Measurements from ENCODE around the gene FAM83C.
A peak's percentile ranks its signal among the peaks of the same experiment; 100 is the strongest.

FAM83C gene

GRCh38 chr20:35306931-35307517, 14.8 kb upstream of the FAM83C start:
- Histone ChIP-seq H3K79me2 (ENCODE audit: control insufficient read depth, insufficient read depth, low read length, unreplicated experiment) (no peaks in the 10 kb centered on the region), H3K4me3 (ENCODE audit: low read depth, low read length) (peak overlapping the region; percentile 5; the same call in 1 of the 2 replicates), H3K27me3 (ENCODE audit: insufficient read depth, low read length) (no peaks in the 10 kb centered on the region), H3K27ac (ENCODE audit: low read depth, low read length) (peak overlapping the region; percentile 100), H3K36me3 (ENCODE audit: insufficient read depth, low read length) (no peaks in the 10 kb centered on the region), H2AFZ (ENCODE audit: low read length, unreplicated experiment) (no peak overlapping the region), H3K4me1 (ENCODE audit: control insufficient read depth, insufficient read depth, low read length, unreplicated experiment) (peaks cover 90% of the 10 kb centered on the region)

DNA sequence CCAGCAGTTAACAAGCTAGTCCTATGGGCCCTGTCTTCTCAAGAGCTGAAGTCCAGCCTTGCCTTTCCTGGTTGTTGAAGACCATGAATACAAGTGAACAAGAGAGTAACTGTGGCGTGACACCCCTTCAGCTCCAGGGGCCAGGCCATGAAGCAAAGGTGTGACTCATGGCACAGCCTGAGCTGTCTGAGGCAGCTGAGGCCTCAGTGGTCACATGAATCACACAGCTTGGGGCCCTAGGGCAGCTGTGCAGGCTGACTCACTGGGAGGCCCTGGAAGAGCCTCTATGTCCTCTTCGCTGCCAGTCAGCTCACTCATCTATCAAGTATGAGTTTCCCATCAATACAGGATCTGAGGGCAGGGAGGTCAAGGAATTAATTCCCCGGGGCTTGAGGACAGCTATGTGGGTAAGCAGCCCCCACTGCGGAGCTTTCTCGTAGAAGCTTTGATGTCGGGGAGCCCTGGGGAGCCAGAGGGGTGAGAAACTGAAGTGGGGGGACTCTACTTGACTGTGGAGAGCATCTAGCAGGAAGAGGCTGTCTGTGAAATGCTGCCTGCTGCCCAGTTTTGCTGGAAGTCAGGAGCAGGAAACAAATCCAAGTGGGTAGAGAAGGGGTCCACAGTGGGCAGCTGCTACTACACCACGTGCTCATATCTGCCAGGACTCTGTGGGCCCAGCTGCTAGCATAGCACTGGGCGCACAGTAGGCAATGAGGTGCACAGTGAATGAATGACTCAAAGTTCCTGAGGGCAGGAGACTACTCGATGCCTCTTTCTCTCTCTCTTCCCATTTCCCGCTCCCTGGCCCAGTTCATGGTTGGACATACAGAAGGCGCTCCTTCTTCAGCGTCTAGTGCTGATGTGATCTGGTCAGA, 13.7 kb upstream of the FAM83C start:
- peaks cover 90% of the 10 kb centered on the region for H3K4me1 ChIP-seq (ENCODE audit: control insufficient read depth, insufficient read depth, low read length, unreplicated experiment)
- H2AFZ ChIP-seq (ENCODE audit: low read length, unreplicated experiment), result no peak overlapping the region
- peak overlapping the region; percentile 100 for H3K27ac ChIP-seq (ENCODE audit: low read depth, low read length)
- peak overlapping the region; percentile 22; the same call in 1 of the 2 replicates for H3K4me3 ChIP-seq (ENCODE audit: low read depth, low read length)
- H3K27me3 ChIP-seq (ENCODE audit: insufficient read depth, low read length), result no peaks in the 10 kb centered on the region
- H3K36me3 ChIP-seq (ENCODE audit: insufficient read depth, low read length), result no peaks in the 10 kb centered on the region
- H3K79me2 ChIP-seq (ENCODE audit: control insufficient read depth, insufficient read depth, low read length, unreplicated experiment), result no peaks in the 10 kb centered on the region

GRCh38 chr20:35304956-35305355, 12.7 kb upstream of the FAM83C start:
- Histone ChIP-seq H3K27ac (ENCODE audit: low read depth, low read length) (peak overlapping the region; percentile 100), H3K4me1 (ENCODE audit: control insufficient read depth, insufficient read depth, low read length, unreplicated experiment) (peaks cover 87% of the 10 kb centered on the region), H3K4me3 (ENCODE audit: low read depth, low read length) (peak overlapping the region; percentile 22; the same call in 1 of the 2 replicates), H3K79me2 (ENCODE audit: control insufficient read depth, insufficient read depth, low read length, unreplicated experiment) (no peaks in the 10 kb centered on the region), H2AFZ (ENCODE audit: low read length, unreplicated experiment) (no peak overlapping the region), H3K27me3 (ENCODE audit: insufficient read depth, low read length) (no peaks in the 10 kb centered on the region), H3K36me3 (ENCODE audit: insufficient read depth, low read length) (no peaks in the 10 kb centered on the region)

GRCh38 chr20:35303735-35304491, 11.7 kb upstream of the FAM83C start:
- no peaks in the 10 kb centered on the region for H3K36me3 ChIP-seq (ENCODE audit: insufficient read depth, low read length)
- peaks cover 76% of the 10 kb centered on the region for H3K4me1 ChIP-seq (ENCODE audit: control insufficient read depth, insufficient read depth, low read length, unreplicated experiment)
- no peak overlapping the region for H3K4me3 ChIP-seq (ENCODE audit: low read depth, low read length)
- H2AFZ ChIP-seq (ENCODE audit: low read length, unreplicated experiment), result peak overlapping the region; percentile 44
- H3K79me2 ChIP-seq (ENCODE audit: control insufficient read depth, insufficient read depth, low read length, unreplicated experiment), result no peaks in the 10 kb centered on the region
- no peaks in the 10 kb centered on the region for H3K27me3 ChIP-seq (ENCODE audit: insufficient read depth, low read length)
- peak overlapping the region; percentile 100 for H3K27ac ChIP-seq (ENCODE audit: low read depth, low read length)

- no peaks in the 10 kb centered on the region for H3K79me2 ChIP-seq (ENCODE audit: control insufficient read depth, insufficient read depth, low read length, unreplicated experiment)
- H3K36me3 ChIP-seq (ENCODE audit: insufficient read depth, low read length), result no peaks in the 10 kb centered on the region
- H3K27ac ChIP-seq (ENCODE audit: low read depth, low read length), result peak overlapping the region; percentile 100
- no peaks in the 10 kb centered on the region for H3K27me3 ChIP-seq (ENCODE audit: insufficient read depth, low read length)
- H3K4me1 ChIP-seq (ENCODE audit: control insufficient read depth, insufficient read depth, low read length, unreplicated experiment), result peaks cover 71% of the 10 kb centered on the region
- H2AFZ ChIP-seq (ENCODE audit: low read length, unreplicated experiment), result peak overlapping the region; percentile 44
- H3K4me3 ChIP-seq (ENCODE audit: low read depth, low read length), result no peak overlapping the region
Observed at GRCh38 chr20:35303382-35303734, 11.1 kb upstream of the FAM83C start.

DNA sequence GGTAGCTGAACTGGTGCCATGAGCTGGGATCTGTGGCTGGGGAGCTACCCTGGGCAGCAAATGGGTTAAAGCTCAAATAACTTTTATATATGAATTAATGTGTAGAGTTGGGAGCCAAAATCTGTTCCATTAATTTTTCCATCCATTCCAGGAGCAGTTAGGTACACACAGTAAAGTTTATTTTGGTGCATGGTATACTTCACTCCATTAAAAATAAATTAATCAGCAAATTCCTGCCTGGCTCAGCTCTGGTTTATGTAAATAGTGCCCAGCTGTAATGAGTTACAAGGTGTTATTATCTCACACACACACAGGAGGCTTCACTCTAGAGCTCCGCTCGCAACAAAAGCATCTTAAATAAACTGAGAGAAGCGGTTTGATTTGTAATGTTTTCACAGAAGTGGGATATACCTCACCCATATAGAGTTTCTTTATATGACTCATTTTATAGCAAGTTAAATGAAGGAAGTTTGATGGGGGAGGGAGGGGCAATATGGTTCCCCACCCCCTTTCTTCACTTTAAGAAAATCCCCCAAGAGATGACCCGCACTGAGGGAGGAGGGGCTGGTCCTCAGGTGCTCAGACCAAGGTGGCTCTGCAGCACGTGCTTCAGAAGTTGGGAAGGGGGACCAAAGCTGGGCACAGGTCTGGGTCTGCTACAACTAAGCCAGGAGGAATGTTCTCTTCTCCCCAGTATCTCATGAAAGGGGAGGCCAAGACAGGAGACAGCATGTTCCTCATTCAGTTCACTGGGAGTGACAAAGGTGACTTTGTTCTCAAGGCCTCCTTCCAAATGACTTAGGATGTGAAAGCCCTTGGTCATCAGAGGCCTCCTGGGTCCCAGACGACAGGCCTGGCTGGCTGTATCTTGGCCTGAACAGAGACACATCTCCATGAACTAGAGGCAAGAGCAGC, 10.5 kb upstream of the FAM83C start:
- no peaks in the 10 kb centered on the region for H3K79me2 ChIP-seq (ENCODE audit: control insufficient read depth, insufficient read depth, low read length, unreplicated experiment)

DNA sequence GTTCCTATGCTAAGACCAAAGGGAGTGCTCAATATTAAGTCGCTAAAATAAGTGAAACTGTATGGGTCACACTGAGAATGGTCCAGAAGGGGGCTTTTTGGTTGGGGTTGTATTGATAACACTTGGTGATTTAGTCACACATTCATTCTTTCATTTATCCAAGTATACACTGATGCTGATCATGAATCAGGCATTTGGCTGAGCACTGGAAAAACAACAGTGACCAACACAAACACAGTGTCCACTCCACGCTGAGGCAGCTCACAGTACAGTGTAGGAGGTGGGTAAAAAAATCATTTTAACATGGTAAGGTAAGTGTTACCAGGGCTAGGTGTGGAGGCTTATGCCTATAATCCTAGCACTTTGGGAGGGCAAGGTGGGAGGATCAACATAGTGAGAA, 9.2 kb upstream of the FAM83C start:
- H3K27me3 ChIP-seq (ENCODE audit: insufficient read depth, low read length), result no peaks in the 10 kb centered on the region
- peaks cover 55% of the 10 kb centered on the region for H3K4me1 ChIP-seq (ENCODE audit: control insufficient read depth, insufficient read depth, low read length, unreplicated experiment)
- no peak overlapping the region for H3K4me3 ChIP-seq (ENCODE audit: low read depth, low read length)
- no peak overlapping the region for H2AFZ ChIP-seq (ENCODE audit: low read length, unreplicated experiment)
- H3K27ac ChIP-seq (ENCODE audit: low read depth, low read length), result peak overlapping the region; percentile 100
- H3K79me2 ChIP-seq (ENCODE audit: control insufficient read depth, insufficient read depth, low read length, unreplicated experiment), result no peaks in the 10 kb centered on the region
- H3K36me3 ChIP-seq (ENCODE audit: insufficient read depth, low read length), result no peaks in the 10 kb centered on the region

More for the DNA sequence above, 10.5 kb upstream of the FAM83C start:
- Histone ChIP-seq H3K36me3 (ENCODE audit: insufficient read depth, low read length) (no peaks in the 10 kb centered on the region), H3K4me3 (ENCODE audit: low read depth, low read length) (no peak overlapping the region), H3K27ac (ENCODE audit: low read depth, low read length) (peak overlapping the region; percentile 100), H2AFZ (ENCODE audit: low read length, unreplicated experiment) (no peak overlapping the region), H3K4me1 (ENCODE audit: control insufficient read depth, insufficient read depth, low read length, unreplicated experiment) (peaks cover 64% of the 10 kb centered on the region), H3K27me3 (ENCODE audit: insufficient read depth, low read length) (no peaks in the 10 kb centered on the region)

GRCh38 chr20:35300469-35301262, 8.4 kb upstream of the FAM83C start:
- peaks cover 50% of the 10 kb centered on the region for H3K4me1 ChIP-seq (ENCODE audit: control insufficient read depth, insufficient read depth, low read length, unreplicated experiment)
- no peak overlapping the region for H2AFZ ChIP-seq (ENCODE audit: low read length, unreplicated experiment)
- H3K79me2 ChIP-seq (ENCODE audit: control insufficient read depth, insufficient read depth, low read length, unreplicated experiment), result no peaks in the 10 kb centered on the region
- no peaks in the 10 kb centered on the region for H3K36me3 ChIP-seq (ENCODE audit: insufficient read depth, low read length)
- no peak overlapping the region for H3K27ac ChIP-seq (ENCODE audit: low read depth, low read length)
- H3K27me3 ChIP-seq (ENCODE audit: insufficient read depth, low read length), result no peaks in the 10 kb centered on the region
- no peak overlapping the region for H3K4me3 ChIP-seq (ENCODE audit: low read depth, low read length)

GRCh38 chr20:35299780-35300179, 7.6 kb upstream of the FAM83C start:
- Histone ChIP-seq H3K4me1 (ENCODE audit: control insufficient read depth, insufficient read depth, low read length, unreplicated experiment) (peaks cover 42% of the 10 kb centered on the region), H3K79me2 (ENCODE audit: control insufficient read depth, insufficient read depth, low read length, unreplicated experiment) (no peaks in the 10 kb centered on the region), H3K27me3 (ENCODE audit: insufficient read depth, low read length) (no peaks in the 10 kb centered on the region), H3K27ac (ENCODE audit: low read depth, low read length) (no peak overlapping the region), H3K36me3 (ENCODE audit: insufficient read depth, low read length) (no peaks in the 10 kb centered on the region), H3K4me3 (ENCODE audit: low read depth, low read length) (no peak overlapping the region), H2AFZ (ENCODE audit: low read length, unreplicated experiment) (no peak overlapping the region)
